OCI-LY1 (cell line): ENCODE measurements around the gene TP73.
A peak's percentile ranks its signal among the peaks of the same experiment; 100 is the strongest.

Experiments used
- H2AFZ ChIP-seq: fragments of 200-600 bp; sonication (generic), shearing (Covaris generic); 2 replicates; pipeline ENCODE4 v1.6.0; 2014; ENCODE audit warnings: antibody characterized with exemption, mild to moderate bottlenecking, low read length
- H3F3A ChIP-seq: fragments of 200-600 bp; sonication (generic), shearing (Covaris generic); 2 replicates; pipeline ENCODE4 v1.6.0; 2014; ENCODE audit warnings: mild to moderate bottlenecking, antibody characterized with exemption, low read length, moderate library complexity; ENCODE audit not compliant: insufficient read depth
- H3K27ac ChIP-seq: fragments of 200-600 bp; sonication (generic); 2 replicates; pipeline ENCODE4 v1.5.1; 2014; ENCODE audit warnings: low read length, mixed run types, mild to moderate bottlenecking, low read depth; ENCODE audit not compliant: poor library complexity, severe bottlenecking
- H3K27me3 ChIP-seq: fragments of 200-600 bp; sonication (generic); 2 replicates; pipeline ENCODE4 v1.6.0; 2014; ENCODE audit warnings: antibody characterized with exemption, mild to moderate bottlenecking, low read length, moderate library complexity; ENCODE audit not compliant: insufficient read depth
- H3K36me3 ChIP-seq: fragments of 200-600 bp; sonication (generic); 2 replicates; pipeline ENCODE4 v1.6.1; 2014; ENCODE audit warnings: mild to moderate bottlenecking, antibody characterized with exemption, low read length, moderate library complexity, mixed read lengths; ENCODE audit not compliant: insufficient read depth
- H3K4me1 ChIP-seq: fragments of 200-600 bp; sonication (generic); 2 replicates; pipeline ENCODE4 v1.5.1; 2014; ENCODE audit warnings: mild to moderate bottlenecking, low read length, moderate library complexity; ENCODE audit not compliant: insufficient read depth, severe bottlenecking
- H3K4me2 ChIP-seq: fragments of 200-600 bp; sonication (generic), shearing (Covaris generic); 2 replicates; pipeline ENCODE4 v1.6.1; 2014; ENCODE audit warnings: low read length
- H3K4me3 ChIP-seq: fragments of 200-600 bp; sonication (generic); 2 replicates; pipeline ENCODE4 v1.5.1; 2014; ENCODE audit warnings: low read length, low read depth, mild to moderate bottlenecking, mixed read lengths; ENCODE audit not compliant: poor library complexity, severe bottlenecking
- H3K79me2 ChIP-seq: fragments of 200-600 bp; shearing (Covaris generic); 2 replicates; pipeline ENCODE4 v1.6.1; 2016; ENCODE audit warnings: mixed run types, low read length, mixed read lengths; ENCODE audit not compliant: insufficient read depth
- H3K9ac ChIP-seq: fragments of 200-600 bp; sonication (generic), shearing (Covaris generic); 2 replicates; pipeline ENCODE4 v1.6.1; 2014; ENCODE audit warnings: mild to moderate bottlenecking, low read length, mixed read lengths
- H3K9me2 ChIP-seq: fragments of 200-600 bp; sonication (generic), shearing (Covaris generic); 2 replicates; pipeline ENCODE4 v1.6.1; 2014; ENCODE audit warnings: low read depth, mild to moderate bottlenecking, low read length, mixed read lengths
- H3K9me3 ChIP-seq: fragments of 200-600 bp; shearing (Covaris generic); 2 replicates; pipeline ENCODE4 v1.6.1; 2014; ENCODE audit warnings: low read length, mixed read lengths
- H4K20me1 ChIP-seq: fragments of 200-600 bp; sonication (generic), shearing (Covaris generic); 2 replicates; pipeline ENCODE4 v1.6.0; 2016; ENCODE audit warnings: mild to moderate bottlenecking, low read length; ENCODE audit not compliant: insufficient read depth
- CTCF ChIP-seq: fragments of 200-600 bp; sonication (generic), shearing (Covaris generic); IDR thresholded peaks from 2 replicates; pipeline ENCODE4 v1.5.1; 2017; ENCODE audit warnings: mild to moderate bottlenecking, antibody characterized with exemption, low read length, moderate library complexity, mixed read lengths
- EZH2 ChIP-seq: fragments of 200-600 bp; sonication (generic), shearing (Covaris generic); IDR thresholded peaks from 2 replicates; pipeline ENCODE4 v1.8.0; 2017; ENCODE audit warnings: borderline replicate concordance, mixed run types, mild to moderate bottlenecking, antibody characterized with exemption, low read length, moderate library complexity, mixed read lengths

Gene TP73

GRCh38 chr1:3653286-3653618, 936 bp downstream of the TP73 start:
- Histone ChIP-seq H3K9ac (no peak overlapping the region), H3K36me3 (no peaks in the 10 kb centered on the region), H3K4me2 (no peak overlapping the region), H3K9me3 (no peaks in the 10 kb centered on the region), H3K79me2 (no peaks in the 10 kb centered on the region), H3K4me3 (no peak overlapping the region), H3K27ac (no peak overlapping the region), H3K9me2 (no peaks in the 10 kb centered on the region), H3K27me3 (peaks cover 5% of the 10 kb centered on the region; the same call in 1 of the 2 replicates), H4K20me1 (no peaks in the 10 kb centered on the region), H3F3A (no peaks in the 10 kb centered on the region), H2AFZ (no peak overlapping the region), H3K4me1 (peaks cover 25% of the 10 kb centered on the region)
- no peak for TF ChIP-seq CTCF
- no peak for TF ChIP-seq EZH2

GRCh38 chr1:3654549-3655281, 2.4 kb downstream of the TP73 start:
- H3K27me3 ChIP-seq, result peaks cover 5% of the 10 kb centered on the region; the same call in 1 of the 2 replicates
- no peaks in the 10 kb centered on the region for H3K9me2 ChIP-seq
- no peaks in the 10 kb centered on the region for H3K9me3 ChIP-seq
- H3K9ac ChIP-seq, result no peak overlapping the region
- no peaks in the 10 kb centered on the region for H3K79me2 ChIP-seq
- no peaks in the 10 kb centered on the region for H3F3A ChIP-seq
- H3K4me2 ChIP-seq, result no peak overlapping the region
- H3K36me3 ChIP-seq, result no peaks in the 10 kb centered on the region
- no peak overlapping the region for H3K4me3 ChIP-seq
- no peaks in the 10 kb centered on the region for H4K20me1 ChIP-seq
- peaks cover 13% of the 10 kb centered on the region for H3K4me1 ChIP-seq
- H2AFZ ChIP-seq, result no peak overlapping the region
- TF ChIP-seq EZH2 (no peak), CTCF (no peak)
- H3K27ac ChIP-seq, result no peak overlapping the region

GRCh38 chr1:3656450-3657095, 4.3 kb downstream of the TP73 start:
- H4K20me1 ChIP-seq, result no peaks in the 10 kb centered on the region
- no peak overlapping the region for H3K4me3 ChIP-seq
- H3F3A ChIP-seq, result no peaks in the 10 kb centered on the region
- no peaks in the 10 kb centered on the region for H3K9me2 ChIP-seq
- H3K4me2 ChIP-seq, result peak overlapping the region; percentile 30; the same call in 1 of the 2 replicates
- H3K4me1 ChIP-seq, result peaks cover 13% of the 10 kb centered on the region
- H3K79me2 ChIP-seq, result no peaks in the 10 kb centered on the region
- no peak overlapping the region for H3K9ac ChIP-seq
- H3K9me3 ChIP-seq, result no peaks in the 10 kb centered on the region
- TF ChIP-seq EZH2, result no peak
- TF ChIP-seq CTCF, result no peak
- H2AFZ ChIP-seq, result no peak overlapping the region
- no peak overlapping the region for H3K27ac ChIP-seq
- H3K27me3 ChIP-seq, result 0 out of 2 replicates have a peak, but pooled peaks cover 5% of the 10 kb centered on the region
- H3K36me3 ChIP-seq, result no peaks in the 10 kb centered on the region
